Caco-2 (cell line): ENCODE results near the gene CPLX1. TPM values are rescaled to one million over a fixed set of nuclear protein-coding genes. Genes with fewer than 3 reads are reported as not detected.

Experiments
- BruUV-seq: library from RNA; stranded (reverse); fragments of 400-500 nt; replicated peaks from 2 replicates; lab custom pipeline; 2021; lab: Mats Ljungman, UMichigan
- CTCF ChIA-PET: fragments of 300-600 bp; sonication (Branson Sonifier 250); formaldehyde crosslinking; loops from one replicate; lab custom pipeline; 2022; ENCODE audit warnings: antibody characterized with exemption; lab: Charles Lee
- POLR2A ChIA-PET: fragments of 300-600 bp; sonication (Branson Sonifier 250); formaldehyde crosslinking; loops from one replicate; lab custom pipeline; 2022; ENCODE audit warnings: antibody characterized with exemption; lab: Charles Lee
- DNase-seq, 2 experiments: peaks; one replicate each; pipeline versions ENCODE4 v3.0.0 to v3.0.0-alpha.2; 2020 to 2022
- H3K27me3 ChIP-seq: replicated peaks from 2 replicates; pipeline ENCODE4 v1.6.0; 2011; ENCODE audit warnings: low read length; ENCODE audit not compliant: control insufficient read depth, insufficient read depth
- H3K36me3 ChIP-seq: 2 replicates; pipeline ENCODE4 v1.5.1; 2011; ENCODE audit warnings: low read length; ENCODE audit not compliant: control insufficient read depth, insufficient read depth
- H3K4me1 ChIP-seq: fragments of 250-450 bp; sonication (Bioruptor Pico); 2 replicates; pipeline ENCODE4 v1.5.1; 2020; ENCODE audit warnings: mild to moderate bottlenecking
- H3K4me3 ChIP-seq: 2 replicates; pipeline ENCODE4 v1.5.1; 2011; ENCODE audit warnings: low read depth, mild to moderate bottlenecking, control low read depth, low read length
- H3K9me3 ChIP-seq: fragments of 250-450 bp; sonication (Bioruptor Pico); 2 replicates; pipeline ENCODE4 v1.5.1; 2020; ENCODE audit warnings: mild to moderate bottlenecking, moderate library complexity
- H3K27ac Mint-ChIP-seq: one replicate; pipeline ENCODE4 v1.8.0; 2022; ENCODE audit warnings: mixed read lengths; ENCODE audit not compliant: unreplicated experiment
- H3K27me3 Mint-ChIP-seq: one replicate; pipeline ENCODE4 v1.8.0; 2022; ENCODE audit warnings: mixed read lengths; ENCODE audit not compliant: insufficient read depth, unreplicated experiment
- H3K36me3 Mint-ChIP-seq: one replicate; pipeline ENCODE4 v1.8.0; 2022; ENCODE audit warnings: mild to moderate bottlenecking, mixed read lengths; ENCODE audit not compliant: insufficient read depth, unreplicated experiment
- H3K4me1 Mint-ChIP-seq: one replicate; pipeline ENCODE4 v1.8.0; 2022; ENCODE audit warnings: low read depth, mixed read lengths; ENCODE audit not compliant: unreplicated experiment
- H3K4me3 Mint-ChIP-seq: one replicate; pipeline ENCODE4 v1.8.0; 2022; ENCODE audit warnings: mild to moderate bottlenecking, moderate library complexity, mixed read lengths; ENCODE audit not compliant: unreplicated experiment
- H3K9me3 Mint-ChIP-seq: one replicate; pipeline ENCODE4 v1.8.0; 2022; ENCODE audit warnings: mixed read lengths; ENCODE audit not compliant: unreplicated experiment
- intact Hi-C: fragments of 100-400 bp; cut with micrococcal nuclease; formaldehyde crosslinking; loops from one replicate; pipeline ENCODE4 v1.10.0; 2022; ENCODE audit not compliant: unreplicated experiment
- total RNA-seq: library from RNA; stranded (reverse); gene quantifications from 2 replicates; pipeline ENCODE4 v1.2.3, GENCODE V29; 2022
- TF ChIP-seq, protein P1 (sequence below), 2 experiments: fragments of 200-600 bp in 1 of 2; IDR thresholded peaks; 1 replicate in 1 of 2; 2 replicates in 1 of 2; pipeline versions ENCODE4 v1.5.1 to v1.8.0; 2011 to 2022; ENCODE audit warnings: antibody characterized with exemption in 1 of 2, control low read depth in 1 of 2, inconsistent platforms in 1 of 2, low read depth in 1 of 2, low read length in 1 of 2, mild to moderate bottlenecking in 1 of 2, moderate library complexity in 1 of 2; ENCODE audit not compliant: insufficient read depth in 1 of 2, severe bottlenecking in 1 of 2, unreplicated experiment in 1 of 2

Gene CPLX1
- total RNA-seq, 1 experiment from 2014 or later = 20.9 TPM

GRCh38 chr4:792626-793092 lies 33.3 kb downstream of the CPLX1 start:
- H3K27me3 ChIP-seq = no peaks in the 10 kb centered on the region
- Mint-ChIP-seq H3K9me3 (no peaks in the 10 kb centered on the region), H3K36me3 (peaks cover 58% of the 10 kb centered on the region), H3K27me3 (no peaks in the 10 kb centered on the region), H3K4me3 (no peak overlapping the region), H3K27ac (no peak overlapping the region), H3K4me1 (peaks cover 7% of the 10 kb centered on the region)
- POLR2A ChIA-PET = no interaction called here
- no peaks in the 10 kb centered on the region for H3K36me3 ChIP-seq
- H3K4me3 ChIP-seq = no peak overlapping the region
- H3K9me3 ChIP-seq = no peaks in the 10 kb centered on the region
- intact Hi-C loops = no loop called here
- CTCF ChIA-PET = no interaction called here
- H3K4me1 ChIP-seq = no peaks in the 10 kb centered on the region
- TF ChIP-seq, protein P1, sequence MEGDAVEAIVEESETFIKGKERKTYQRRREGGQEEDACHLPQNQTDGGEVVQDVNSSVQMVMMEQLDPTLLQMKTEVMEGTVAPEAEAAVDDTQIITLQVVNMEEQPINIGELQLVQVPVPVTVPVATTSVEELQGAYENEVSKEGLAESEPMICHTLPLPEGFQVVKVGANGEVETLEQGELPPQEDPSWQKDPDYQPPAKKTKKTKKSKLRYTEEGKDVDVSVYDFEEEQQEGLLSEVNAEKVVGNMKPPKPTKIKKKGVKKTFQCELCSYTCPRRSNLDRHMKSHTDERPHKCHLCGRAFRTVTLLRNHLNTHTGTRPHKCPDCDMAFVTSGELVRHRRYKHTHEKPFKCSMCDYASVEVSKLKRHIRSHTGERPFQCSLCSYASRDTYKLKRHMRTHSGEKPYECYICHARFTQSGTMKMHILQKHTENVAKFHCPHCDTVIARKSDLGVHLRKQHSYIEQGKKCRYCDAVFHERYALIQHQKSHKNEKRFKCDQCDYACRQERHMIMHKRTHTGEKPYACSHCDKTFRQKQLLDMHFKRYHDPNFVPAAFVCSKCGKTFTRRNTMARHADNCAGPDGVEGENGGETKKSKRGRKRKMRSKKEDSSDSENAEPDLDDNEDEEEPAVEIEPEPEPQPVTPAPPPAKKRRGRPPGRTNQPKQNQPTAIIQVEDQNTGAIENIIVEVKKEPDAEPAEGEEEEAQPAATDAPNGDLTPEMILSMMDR (IDR thresholded peaks at IDR 0.05; ENCODE audit: insufficient read depth in 1 of 2, low read depth in 1 of 2, low read length in 1 of 2, severe bottlenecking in 1 of 2, unreplicated experiment in 1 of 2) = no peak
- BruUV-seq = no TSS peak
- DNase-seq = no peak

DNA sequence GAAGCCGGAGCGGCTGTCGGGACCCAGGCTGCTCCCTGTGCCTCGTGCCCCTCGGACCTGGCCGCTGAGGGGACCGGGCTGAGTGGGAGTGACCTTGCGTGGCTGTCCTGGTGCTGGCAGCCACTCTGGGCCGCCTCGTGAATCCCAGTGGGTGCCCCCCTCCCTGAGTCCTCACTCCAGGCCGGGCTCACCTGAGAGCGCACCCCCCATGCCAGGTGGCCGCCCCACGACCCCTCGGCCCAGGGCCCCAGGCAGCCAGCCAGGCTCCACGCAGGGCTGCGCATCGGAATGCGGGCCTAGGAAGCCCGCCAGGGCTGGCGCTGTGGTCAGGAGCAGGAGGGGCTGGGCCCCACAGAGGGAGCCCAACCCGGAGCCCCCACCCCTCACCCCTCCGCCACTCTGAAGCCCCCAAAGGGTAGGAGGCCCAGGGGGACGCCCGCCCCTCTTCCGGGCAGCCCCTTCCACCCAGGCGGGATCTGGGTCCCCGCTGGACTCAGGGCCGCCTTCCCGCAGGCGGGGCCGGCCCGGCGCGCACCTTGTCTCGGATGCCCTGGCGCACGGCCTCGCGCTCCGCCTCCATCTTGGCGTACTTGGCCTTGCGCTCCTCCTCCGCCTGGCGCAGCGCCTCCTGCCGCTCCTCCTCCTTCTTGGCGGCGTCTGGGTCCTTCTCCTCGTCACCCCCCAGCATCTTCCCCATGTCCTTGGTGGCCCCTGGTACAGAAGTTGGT lies 33.9 kb downstream of the CPLX1 start:
- H3K27me3 Mint-ChIP-seq = no peaks in the 10 kb centered on the region
- H3K4me3 ChIP-seq = no peak overlapping the region
- ChIA-PET POLR2A (no interaction called here), CTCF (interaction anchor here (1.0 kb wide), 1 partner anchor 10 kb away, joined by 3 read pairs; no protein-coding TSS in a partner anchor)
- H3K36me3 Mint-ChIP-seq = peaks cover 64% of the 10 kb centered on the region
- H3K4me1 Mint-ChIP-seq = peaks cover 7% of the 10 kb centered on the region
- TF ChIP-seq, protein P1 (IDR thresholded peaks at IDR 0.05; ENCODE audit: insufficient read depth in 1 of 2, low read depth in 1 of 2, low read length in 1 of 2, severe bottlenecking in 1 of 2, unreplicated experiment in 1 of 2) = no peak
- H3K9me3 Mint-ChIP-seq = no peaks in the 10 kb centered on the region
- no peaks in the 10 kb centered on the region for H3K27me3 ChIP-seq
- H3K36me3 ChIP-seq = no peaks in the 10 kb centered on the region
- no peaks in the 10 kb centered on the region for H3K9me3 ChIP-seq
- no TSS peak for BruUV-seq
- no peak overlapping the region for H3K27ac Mint-ChIP-seq
- no peak for DNase-seq
- H3K4me1 ChIP-seq = no peaks in the 10 kb centered on the region
- H3K4me3 Mint-ChIP-seq = no peak overlapping the region
- intact Hi-C loops = no loop called here

DNA sequence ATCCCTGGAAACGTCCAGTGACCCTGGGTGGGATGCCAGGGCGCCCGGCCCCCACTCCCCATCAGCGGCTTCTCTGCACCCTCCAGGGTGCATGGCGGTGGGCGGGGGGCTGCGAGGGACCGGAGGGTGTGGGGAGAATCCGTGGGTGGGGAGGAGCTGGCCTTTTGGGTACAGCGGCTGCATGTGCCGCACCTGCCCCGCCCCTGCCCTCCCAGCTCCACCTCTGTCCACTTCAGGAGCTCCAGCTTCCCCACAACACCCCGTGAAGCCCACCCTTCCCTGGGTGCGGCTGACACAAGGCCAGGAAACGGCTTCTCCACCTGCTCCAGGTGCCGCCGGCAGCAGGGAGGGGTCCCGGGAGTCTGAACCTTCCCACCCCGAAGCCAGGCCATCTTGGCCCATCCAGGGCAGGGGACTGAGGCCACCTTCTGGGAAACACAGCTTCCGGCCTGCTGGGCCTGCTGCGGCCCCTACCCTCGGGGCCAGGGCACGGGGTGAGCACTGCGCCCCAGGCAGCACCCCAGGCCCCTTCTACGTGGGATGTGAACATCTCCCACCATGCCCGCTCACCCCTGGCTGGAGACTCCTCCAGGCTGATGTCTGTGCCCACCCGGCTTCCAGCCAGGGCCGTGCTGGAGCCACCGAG lies 34.6 kb downstream of the CPLX1 start:
- Mint-ChIP-seq H3K9me3 (no peaks in the 10 kb centered on the region), H3K27ac (no peak overlapping the region), H3K4me3 (no peak overlapping the region), H3K36me3 (peaks cover 62% of the 10 kb centered on the region), H3K4me1 (peaks cover 7% of the 10 kb centered on the region), H3K27me3 (no peaks in the 10 kb centered on the region)
- no peak overlapping the region for H3K4me3 ChIP-seq
- no peak for DNase-seq
- BruUV-seq = no TSS peak
- POLR2A ChIA-PET = no interaction called here
- intact Hi-C loops = no loop called here
- TF ChIP-seq, protein P1 (IDR thresholded peaks at IDR 0.05; ENCODE audit: insufficient read depth in 1 of 2, low read depth in 1 of 2, low read length in 1 of 2, severe bottlenecking in 1 of 2, unreplicated experiment in 1 of 2) = no peak
- H3K9me3 ChIP-seq = no peaks in the 10 kb centered on the region
- CTCF ChIA-PET = interaction anchor here (1.0 kb wide), 1 partner anchor 9 kb away, joined by 3 read pairs; no protein-coding TSS in a partner anchor
- no peaks in the 10 kb centered on the region for H3K4me1 ChIP-seq
- no peaks in the 10 kb centered on the region for H3K27me3 ChIP-seq
- H3K36me3 ChIP-seq = no peaks in the 10 kb centered on the region
